GM12878 (cell line): ENCODE measurements around the gene APOLD1. TPM values are rescaled to one million over a fixed set of nuclear protein-coding genes. Genes with fewer than 3 reads are reported as not detected.

Experiments used
- ATAC-seq: fragments of 200-7000 bp; cut with Tn5 transposase; 3 replicates; pipeline ENCODE4 v1.9.1; 2020; ENCODE audit warnings: mild to moderate bottlenecking, moderate library complexity
- BruUV-seq: library from RNA; stranded (reverse); fragments of 400-500 nt; replicated peaks from 2 replicates; lab custom pipeline; 2021; lab: Mats Ljungman, UMichigan
- CTCF ChIA-PET: fragments of 300-600 bp; sonication (Branson Sonifier 250); formaldehyde crosslinking; extraction: SDS; loops from one replicate; lab custom pipeline; 2021; ENCODE audit warnings: inconsistent platforms; lab: Yijun Ruan, JAX
- POLR2A ChIA-PET: fragments of 350-600 bp; formaldehyde crosslinking; extraction: SDS; loops from one replicate; lab custom pipeline; 2021; ENCODE audit warnings: inconsistent platforms; lab: Charles Lee
- RAD21 ChIA-PET: fragments of 300-600 bp; sonication (Branson Sonifier 250); formaldehyde crosslinking; loops from one replicate; lab custom pipeline; 2023; ENCODE audit warnings: antibody characterized with exemption; ENCODE audit not compliant: unreplicated experiment; lab: Charles Lee
- SMC1A ChIA-PET: fragments of 300-600 bp; sonication (Branson Sonifier 250); formaldehyde crosslinking; loops from one replicate; lab custom pipeline; 2023; ENCODE audit not compliant: unreplicated experiment, uncharacterized antibody; lab: Charles Lee
- DNase-seq: peaks from one replicate; pipeline ENCODE4 v3.0.0-alpha.2; 2011; ENCODE audit warnings: low read depth, low spot score
- FAIRE-seq: peaks from 3 replicates; lab custom pipeline; 2011; peaks lifted over from hg19 to GRCh38; lab: Jason Lieb, UNC
- H2AFZ ChIP-seq: 2 replicates; pipeline ENCODE4 v1.6.0; 2011; ENCODE audit warnings: low read depth, low read length, control low read depth; ENCODE audit not compliant: control insufficient read depth
- H3K27ac ChIP-seq: 2 replicates; pipeline ENCODE4 v1.5.1; 2011; ENCODE audit warnings: control low read depth; ENCODE audit not compliant: control insufficient read depth, insufficient read depth
- H3K27me3 ChIP-seq, 2 experiments: replicated peaks in 1 of 2; 2 replicates each; pipeline versions ENCODE4 v1.6.0 to v1.6.1; 2011; ENCODE audit warnings: low read length in 1 of 2; ENCODE audit not compliant: control insufficient read depth in 2 of 2, insufficient read depth in 2 of 2
- H3K36me3 ChIP-seq, 2 experiments: 2 replicates each; pipeline ENCODE4 v1.5.1; 2011; ENCODE audit warnings: low read length in 1 of 2; ENCODE audit not compliant: control insufficient read depth in 2 of 2, insufficient read depth in 2 of 2
- H3K4me1 ChIP-seq: 2 replicates; pipeline ENCODE4 v1.6.1; 2011; ENCODE audit warnings: mild to moderate bottlenecking, low read length, moderate library complexity, mixed read lengths; ENCODE audit not compliant: control insufficient read depth, insufficient read depth
- H3K4me2 ChIP-seq: 2 replicates; pipeline ENCODE4 v1.6.0; 2011; ENCODE audit warnings: control low read depth; ENCODE audit not compliant: control insufficient read depth, insufficient read depth
- H3K4me3 ChIP-seq: fragments of 200-600 bp; sonication (generic); 2 replicates; pipeline ENCODE4 v1.5.1; 2016
- H3K79me2 ChIP-seq: 2 replicates; pipeline ENCODE4 v1.6.0; 2011; ENCODE audit warnings: low read length; ENCODE audit not compliant: control insufficient read depth, insufficient read depth
- H3K9ac ChIP-seq: 2 replicates; pipeline ENCODE4 v1.8.0; 2011; ENCODE audit warnings: low read length, control low read depth, mixed read lengths; ENCODE audit not compliant: control insufficient read depth, insufficient read depth
- H3K9me3 ChIP-seq: replicated peaks from 3 replicates; pipeline ENCODE4 v1.5.1; 2011; ENCODE audit warnings: mild to moderate bottlenecking, low read length; ENCODE audit not compliant: control insufficient read depth, insufficient read depth
- H4K20me1 ChIP-seq: 2 replicates; pipeline ENCODE4 v1.6.0; 2011; ENCODE audit not compliant: control insufficient read depth, insufficient read depth
- BHLHE40 ChIP-seq, 2 experiments: fragments of 450-650 bp in 1 of 2; IDR thresholded peaks; 2 replicates each; pipeline ENCODE4 v1.6.1; 2011 to 2017; ENCODE audit warnings: low read depth in 2 of 2, borderline replicate concordance in 1 of 2, improper control_type of control experiment in 1 of 2, low read length in 1 of 2, mild to moderate bottlenecking in 1 of 2
- EGR1 ChIP-seq, 2 experiments: IDR thresholded peaks; 1 replicate in 1 of 2; 2 replicates in 1 of 2; pipeline ENCODE4 v1.6.1; 2011 to 2012; ENCODE audit warnings: low read depth in 2 of 2, low read length in 2 of 2, borderline replicate concordance in 1 of 2, mild to moderate bottlenecking in 1 of 2, moderate library complexity in 1 of 2
- GABPA ChIP-seq: IDR thresholded peaks from 2 replicates; pipeline ENCODE4 v1.6.1; 2014; ENCODE audit warnings: antibody characterized with exemption, low read depth, mild to moderate bottlenecking, inconsistent platforms
- GATAD2B ChIP-seq: fragments of 450-650 bp; conservative IDR thresholded peaks from 2 replicates; pipeline ENCODE4 v1.6.1; 2017; ENCODE audit warnings: low read depth, mild to moderate bottlenecking, moderate library complexity
- HDGF ChIP-seq: fragments of 450-650 bp; IDR thresholded peaks from 2 replicates; pipeline ENCODE4 v1.6.1; 2016; ENCODE audit warnings: antibody characterized with exemption
- NFYB ChIP-seq: IDR thresholded peaks from 2 replicates; pipeline ENCODE4 v1.6.1; 2011; ENCODE audit warnings: low read depth, mild to moderate bottlenecking, low read length, improper control_type of control experiment, moderate library complexity; ENCODE audit not compliant: insufficient read depth
- NR2C2 ChIP-seq: IDR thresholded peaks from 2 replicates; pipeline ENCODE4 v1.6.1; 2011; ENCODE audit warnings: borderline replicate concordance, low read depth; ENCODE audit not compliant: control insufficient read depth, insufficient read length
- PAX8 ChIP-seq: fragments of 450-650 bp; IDR thresholded peaks from 2 replicates; pipeline ENCODE4 v1.6.1; 2017; ENCODE audit warnings: mild to moderate bottlenecking, moderate library complexity
- PML ChIP-seq: IDR thresholded peaks from 2 replicates; pipeline ENCODE4 v1.6.1; 2012; ENCODE audit warnings: low read length, inconsistent platforms
- POU2F2 ChIP-seq: IDR thresholded peaks from 3 replicates; pipeline ENCODE4 v1.6.1; 2011; ENCODE audit warnings: low read depth, mild to moderate bottlenecking, low read length, borderline replicate concordance
- RCOR1 ChIP-seq: conservative IDR thresholded peaks from 2 replicates; pipeline ENCODE4 v1.6.1; 2012; ENCODE audit warnings: low read depth, low read length, improper control_type of control experiment
- REST ChIP-seq: IDR thresholded peaks from 2 replicates; pipeline ENCODE4 v1.6.1; 2012; ENCODE audit warnings: mild to moderate bottlenecking, low read depth, low read length
- SIX5 ChIP-seq: IDR thresholded peaks from 2 replicates; pipeline ENCODE4 v1.6.1; 2011; ENCODE audit warnings: mild to moderate bottlenecking, low read depth, low read length, moderate library complexity; ENCODE audit not compliant: severe bottlenecking
- SKIL ChIP-seq: fragments of 450-650 bp; IDR thresholded peaks from 2 replicates; pipeline ENCODE4 v1.6.1; 2017; ENCODE audit warnings: mild to moderate bottlenecking, low read depth, inconsistent platforms; ENCODE audit not compliant: poor library complexity, severe bottlenecking
- SMAD1 ChIP-seq: fragments of 450-650 bp; IDR thresholded peaks from 2 replicates; pipeline ENCODE4 v1.6.1; 2018; ENCODE audit warnings: mild to moderate bottlenecking, low read depth; ENCODE audit not compliant: partially characterized antibody
- ZZZ3 ChIP-seq: IDR thresholded peaks from 2 replicates; pipeline ENCODE4 v1.6.1; 2011; ENCODE audit warnings: low read depth; ENCODE audit not compliant: control insufficient read depth, insufficient read length
- WGBS: methylation state at CpG from one replicate; pipeline ENCODE4 v1.1.6; 2016; ENCODE audit warnings: low lambda C conversion rate; ENCODE audit not compliant: insufficient replicate concordance, insufficient coverage; ENCODE audit errors: missing lambda C conversion rate; 5-methylcytosine and 5-hydroxymethylcytosine counted together
- in situ Hi-C: fragments of 300-500 bp; cut with MboI; formaldehyde crosslinking; loops from 9 replicates; pipeline ENCODE4 v1.14.3; 2018; ENCODE audit warnings: mixed read lengths
- intact Hi-C: fragments of 100-400 bp; cut with micrococcal nuclease; formaldehyde crosslinking; loops from one replicate; pipeline ENCODE4 v1.14.2; 2022; ENCODE audit not compliant: unreplicated experiment
- polyA plus RNA-seq, 11 experiments: library from polyadenylated mRNA; depleted of rRNA in 4 of 11; unstranded in 6 of 11; stranded (reverse) in 5 of 11; fragments of >200 nt; fragmentation: Nextera tagmentation in 4 of 11; fragmentation: Illumina TruSeq in 1 of 11; extraction: Ambion mirVana in 4 of 11; extraction: Trizol in 1 of 11; gene quantifications; 1 replicate in 1 of 11; 2 replicates in 10 of 11; pipeline versions ENCODE4 v1.2.1 to v1.2.3, GENCODE V29; 2011 to 2016; ENCODE audit warnings: inconsistent platforms in 2 of 11, missing spikeins in 2 of 11, low read depth in 1 of 11
- total RNA-seq, 4 experiments: library from RNA; depleted of rRNA in 3 of 4; stranded (reverse); fragments of >200 nt in 3 of 4; fragmentation: Illumina TruSeq in 1 of 4; extraction: Trizol in 1 of 4; gene quantifications; 2 replicates each; pipeline versions ENCODE4 v1.2.1 to v1.2.3, GENCODE V29; 2013 to 2021

Gene APOLD1
- total and polyA plus RNA-seq, 10 of the 15 experiments (the other 5 are each of a cell fraction or from before 2014, with no cell fraction given) = 1.1 to 8.9 (median 4.2) TPM

DNA sequence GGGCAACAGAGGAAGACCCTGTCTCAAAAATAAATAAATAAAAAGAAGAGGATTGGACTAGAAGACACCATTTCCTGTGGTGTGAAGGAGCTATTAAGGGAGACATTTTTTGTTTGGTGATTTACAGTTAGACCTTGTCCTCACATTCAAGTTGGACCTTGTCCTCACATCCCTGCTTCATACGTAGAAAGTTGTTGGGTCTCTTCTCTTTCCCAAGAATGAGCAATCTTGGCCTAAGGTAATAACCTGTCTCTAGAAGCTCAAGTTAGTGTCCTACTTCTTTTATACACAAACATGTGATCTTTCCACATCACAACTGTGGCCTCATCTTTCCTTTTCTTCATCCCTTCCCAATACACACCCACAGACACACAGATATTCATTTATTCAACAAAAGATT, 13.0 kb downstream of the APOLD1 start:
- ChIA-PET POLR2A (interaction anchor here (0.9 kb wide), 1 partner anchor 423 kb away, joined by 3 read pairs; no protein-coding TSS in a partner anchor), SMC1A (interaction anchor here (1.7 to 3.2 kb wide), 2 partner anchors 12 to 19 kb away, joined by 3 to 7 read pairs; no protein-coding TSS in a partner anchor)
- no peaks in the 10 kb centered on the region for H3K9me3 ChIP-seq
- FAIRE-seq (no peak), ATAC-seq (no peak)
- WGBS = 94% methylated on average over 1 of the region's 1 CpG
- no peak overlapping the region for H3K4me3 ChIP-seq
- no peaks in the 10 kb centered on the region for H3K27me3 ChIP-seq
- no peak overlapping the region for H3K27ac ChIP-seq
- no peaks in the 10 kb centered on the region for H3K36me3 ChIP-seq
- BruUV-seq = no TSS peak
- H3K4me2 ChIP-seq = no peak overlapping the region
- no peak overlapping the region for H3K9ac ChIP-seq
- no peak for TF ChIP-seq NFYB
- TF ChIP-seq GATAD2B = no peak
- no peak for TF ChIP-seq RCOR1
- no peak for TF ChIP-seq BHLHE40 (IDR thresholded peaks at IDR 0.05; ENCODE audit: borderline replicate concordance in 1 of 2, low read depth in 2 of 2, low read length in 1 of 2)
- TF ChIP-seq POU2F2 = no peak
- TF ChIP-seq SKIL = no peak
- no peak for TF ChIP-seq SMAD1
- TF ChIP-seq HDGF = no peak
- TF ChIP-seq PML = no peak
- no peak for TF ChIP-seq GABPA
- TF ChIP-seq NR2C2 = no peak
- no peak for TF ChIP-seq EGR1 (IDR thresholded peaks at IDR 0.05; ENCODE audit: borderline replicate concordance in 1 of 2, low read depth in 2 of 2, low read length in 2 of 2)
- no peak for TF ChIP-seq ZZZ3
- TF ChIP-seq PAX8 = no peak
- TF ChIP-seq SIX5 = no peak
- TF ChIP-seq REST = no peak
- TF ChIP-seq, all 136 proteins: peak for 0
- Histone ChIP-seq H3K79me2 (no peaks in the 10 kb centered on the region), H3K4me1 (peaks cover 8% of the 10 kb centered on the region), H4K20me1 (no peaks in the 10 kb centered on the region), H2AFZ (no peak overlapping the region)
- no peak for DNase-seq
- ChIA-PET CTCF (interaction anchor here (1.1 to 3.2 kb wide), 2 partner anchors 10 to 15 kb away, joined by 3 to 15 read pairs; partner anchors contain the start of gene DDX47), RAD21 (interaction anchor here (0.7 to 1.2 kb wide), 2 partner anchors 10 to 186 kb away, joined by 3 read pairs; no protein-coding TSS in a partner anchor)
- intact Hi-C loops (no loop called here), in situ Hi-C loops (no loop called here)
